Measurements from ENCODE around the gene CNNM2.

CNNM2 gene

DNA sequence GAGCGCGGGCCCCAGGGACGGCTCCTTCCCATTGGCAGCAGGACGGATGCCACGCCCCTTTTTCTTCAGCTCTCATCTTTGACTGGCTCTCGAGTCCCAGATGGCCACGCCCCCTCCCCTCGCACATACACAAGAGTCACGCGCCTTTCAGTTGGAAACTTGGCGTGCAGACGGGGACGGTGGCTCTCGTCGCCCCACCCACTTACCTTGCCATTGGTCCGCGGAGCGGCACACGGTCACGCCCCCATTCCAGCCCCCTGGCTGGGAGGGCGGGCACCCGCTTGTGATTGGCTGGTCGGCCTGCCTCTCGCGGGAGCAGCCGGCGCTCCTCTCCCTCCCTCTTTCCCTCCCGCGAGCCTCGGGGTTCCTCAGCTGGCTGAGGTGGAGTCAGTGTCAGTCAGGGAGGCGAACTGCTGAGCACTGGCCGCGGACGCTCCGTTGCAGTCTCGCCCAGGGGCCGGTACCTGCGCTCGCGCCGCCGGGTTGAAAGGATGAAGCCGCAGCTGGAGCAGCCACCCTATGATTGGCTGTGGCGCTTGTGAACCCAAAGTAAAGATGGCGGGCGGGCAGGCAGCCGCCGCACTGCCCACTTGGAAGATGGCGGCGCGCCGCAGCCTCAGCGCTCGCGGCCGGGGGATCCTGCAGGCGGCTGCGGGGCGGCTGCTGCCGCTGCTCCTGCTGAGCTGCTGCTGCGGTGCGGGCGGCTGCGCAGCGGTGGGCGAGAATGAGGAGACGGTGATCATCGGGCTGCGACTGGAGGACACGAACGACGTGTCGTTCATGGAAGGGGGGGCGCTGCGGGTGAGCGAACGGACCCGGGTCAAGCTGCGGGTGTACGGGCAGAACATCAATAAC, at the start of gene CNNM2:
Gene CNNM2, plus strand, starts transcription at position 333 of the 855 bp plus-strand sequence. Its CDS starts 187 bp downstream, at position 520.
- peak; percentile 71 for TF ChIP-seq POLR2A (IDR thresholded peaks at IDR 0.05; ENCODE audit: low read depth, low read length)
- FAIRE-seq (peak; percentile 61), DNase-seq (ENCODE audit: insufficient read length, low spot score) (peak; percentile 95)

GRCh38 chr10:102868911-102869257, 49.2 kb upstream of the CNNM2 start:
- FAIRE-seq, result no peak
- no peak for TF ChIP-seq POLR2A (IDR thresholded peaks at IDR 0.05; ENCODE audit: low read depth, low read length)
- no peak for DNase-seq (ENCODE audit: insufficient read length, low spot score)

GRCh38 chr10:102869258-102870198, 48.6 kb upstream of the CNNM2 start, which contains the start of gene AS3MT:
AS3MT (plus strand) TSS chr10:102869470; CDS start chr10:102869593, 123 bp downstream.
- FAIRE-seq (no peak), DNase-seq (ENCODE audit: insufficient read length, low spot score) (no peak)
- peak; percentile 37; the same call in 1 of the 2 replicates for TF ChIP-seq POLR2A (IDR thresholded peaks at IDR 0.05; ENCODE audit: low read depth, low read length)

DNA sequence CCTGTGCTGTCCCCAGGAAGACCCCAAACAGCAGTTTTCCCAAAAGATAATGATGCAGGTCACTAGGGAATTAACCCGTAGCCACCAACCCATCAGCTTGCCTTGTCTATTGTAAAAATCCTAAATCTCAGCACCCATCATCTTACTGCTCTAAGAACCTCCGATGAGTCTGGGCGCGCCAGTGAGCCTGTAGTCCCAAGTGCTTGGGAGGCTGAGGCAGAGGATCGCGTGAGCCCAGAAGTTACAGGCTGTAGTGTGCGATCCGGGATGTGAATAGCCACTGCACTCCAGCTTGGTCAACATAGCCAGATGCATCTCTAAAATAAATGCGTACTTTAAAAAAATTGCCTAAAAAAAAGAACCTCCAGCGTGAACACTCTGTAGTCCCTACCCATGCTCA, 47.9 kb upstream of the CNNM2 start:
- FAIRE-seq, result no peak
- TF ChIP-seq POLR2A (IDR thresholded peaks at IDR 0.05; ENCODE audit: low read depth, low read length), result no peak
- DNase-seq (ENCODE audit: insufficient read length, low spot score), result no peak

DNA sequence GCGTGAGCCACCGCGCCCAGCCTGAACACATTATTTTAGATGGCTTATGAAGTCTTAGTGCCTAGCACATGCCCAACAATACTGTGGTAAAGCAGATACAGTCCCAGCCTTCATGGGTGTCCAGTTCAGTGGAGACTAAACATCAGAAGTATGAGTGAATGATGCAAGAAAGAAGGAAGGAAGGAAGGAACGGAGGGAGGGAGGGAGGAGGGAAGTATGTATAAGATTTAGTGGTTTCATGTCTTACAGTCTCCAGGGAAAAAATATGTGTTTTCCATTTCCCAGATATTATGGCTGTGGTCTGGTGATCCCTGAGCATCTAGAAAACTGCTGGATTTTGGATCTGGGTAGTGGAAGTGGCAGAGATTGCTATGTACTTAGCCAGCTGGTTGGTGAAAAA, 45.9 kb upstream of the CNNM2 start:
- DNase-seq (ENCODE audit: insufficient read length, low spot score) (no peak), FAIRE-seq (no peak)
- no peak for TF ChIP-seq POLR2A (IDR thresholded peaks at IDR 0.05; ENCODE audit: low read depth, low read length)

DNA sequence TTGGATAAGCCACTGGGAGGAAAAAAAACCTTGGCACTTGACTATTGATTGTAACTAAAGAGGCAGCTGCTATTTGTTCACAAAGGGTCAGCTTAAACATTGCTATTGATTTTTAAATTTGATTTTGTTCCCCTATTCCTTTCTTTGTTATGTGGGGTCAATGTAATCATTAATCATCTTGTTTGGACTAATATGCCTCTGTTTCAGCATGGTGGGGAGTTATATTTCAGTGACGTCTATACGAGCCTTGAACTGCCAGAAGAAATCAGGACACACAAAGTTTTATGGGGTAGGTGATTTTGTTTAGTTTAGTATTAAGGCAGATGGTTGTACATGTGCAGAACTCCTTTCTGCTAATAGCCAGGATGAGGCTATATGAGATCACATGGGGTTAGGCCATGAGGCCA, 41.3 kb upstream of the CNNM2 start:
- TF ChIP-seq POLR2A (IDR thresholded peaks at IDR 0.05; ENCODE audit: low read depth, low read length), result no peak
- FAIRE-seq (no peak), DNase-seq (ENCODE audit: insufficient read length, low spot score) (no peak)

GRCh38 chr10:102878629-102879028, 39.5 kb upstream of the CNNM2 start:
- TF ChIP-seq POLR2A (IDR thresholded peaks at IDR 0.05; ENCODE audit: low read depth, low read length), result no peak
- DNase-seq (ENCODE audit: insufficient read length, low spot score) (no peak), FAIRE-seq (no peak)

DNA sequence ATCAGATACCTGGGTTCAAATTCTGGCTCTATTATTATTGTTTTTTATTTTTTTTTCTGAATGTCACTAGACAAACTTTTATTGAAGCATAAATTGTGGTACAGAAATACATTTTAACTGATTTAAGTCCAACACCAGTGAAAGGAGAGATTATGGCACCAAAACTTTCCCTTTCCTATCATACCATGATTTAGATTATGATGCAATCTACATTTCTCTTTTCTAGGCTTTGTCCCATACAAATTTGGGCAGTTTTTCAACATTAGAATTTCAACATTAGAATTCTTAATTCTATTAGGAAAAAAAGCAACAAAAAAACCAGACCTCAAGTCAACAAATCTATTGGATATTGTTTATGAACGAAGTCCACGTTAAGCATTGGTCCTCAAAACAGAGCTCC, 37.8 kb upstream of the CNNM2 start:
- FAIRE-seq (no peak), DNase-seq (ENCODE audit: insufficient read length, low spot score) (no peak)
- no peak for TF ChIP-seq POLR2A (IDR thresholded peaks at IDR 0.05; ENCODE audit: low read depth, low read length)

DNA sequence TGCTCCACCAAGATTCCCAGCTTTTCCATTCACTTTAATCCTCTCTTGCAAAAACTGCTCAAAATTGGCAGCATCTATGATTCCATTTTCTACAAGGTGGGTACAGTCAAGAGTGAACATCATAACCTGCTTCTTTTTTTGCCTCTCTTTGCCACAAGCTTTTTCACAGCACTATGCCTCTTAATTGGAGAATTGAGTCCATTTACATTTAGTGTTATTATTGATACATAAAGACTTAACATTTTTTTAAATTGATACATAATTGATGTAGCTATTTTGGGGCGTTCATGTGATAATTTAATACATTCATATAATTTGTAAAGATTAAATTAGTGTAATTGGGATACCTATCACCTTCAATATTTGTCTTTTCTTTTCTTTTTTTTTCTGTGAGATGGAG, 30.0 kb upstream of the CNNM2 start:
- no peak for TF ChIP-seq POLR2A (IDR thresholded peaks at IDR 0.05; ENCODE audit: low read depth, low read length)
- FAIRE-seq, result no peak
- DNase-seq (ENCODE audit: insufficient read length, low spot score), result no peak

GRCh38 chr10:102894466-102895213, 23.5 kb upstream of the CNNM2 start:
- no peak for DNase-seq (ENCODE audit: insufficient read length, low spot score)
- no peak for TF ChIP-seq POLR2A (IDR thresholded peaks at IDR 0.05; ENCODE audit: low read depth, low read length)
- FAIRE-seq, result no peak

GRCh38 chr10:102900006-102900405, 18.1 kb upstream of the CNNM2 start:
- no peak for DNase-seq (ENCODE audit: insufficient read length, low spot score)
- no peak for TF ChIP-seq POLR2A (IDR thresholded peaks at IDR 0.05; ENCODE audit: low read depth, low read length)
- FAIRE-seq, result no peak

DNA sequence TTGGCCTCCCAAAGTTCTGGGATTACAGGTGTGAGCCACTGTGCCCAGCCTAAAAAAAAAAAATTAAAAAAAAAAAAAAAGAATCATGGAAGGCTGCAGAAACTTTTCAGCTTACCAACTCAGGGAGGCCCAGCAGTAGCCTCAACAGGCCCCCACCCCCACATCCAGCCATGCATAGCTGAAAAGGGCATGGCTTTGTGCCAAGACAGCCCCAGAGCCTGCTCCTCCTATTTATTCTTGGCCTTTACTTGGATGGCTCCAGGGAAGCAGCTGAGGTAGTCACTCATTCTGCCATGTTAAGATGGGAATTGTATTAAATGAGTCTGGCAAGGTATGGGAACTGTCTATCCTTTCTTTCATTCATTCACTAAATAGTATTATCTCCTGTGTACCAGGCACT, 13.7 kb upstream of the CNNM2 start:
- TF ChIP-seq POLR2A (IDR thresholded peaks at IDR 0.05; ENCODE audit: low read depth, low read length), result no peak
- DNase-seq (ENCODE audit: insufficient read length, low spot score), result no peak
- FAIRE-seq, result no peak

GRCh38 chr10:102906507-102906906, 11.6 kb upstream of the CNNM2 start:
- TF ChIP-seq POLR2A (IDR thresholded peaks at IDR 0.05; ENCODE audit: low read depth, low read length), result no peak
- FAIRE-seq, result no peak
- no peak for DNase-seq (ENCODE audit: insufficient read length, low spot score)

DNA sequence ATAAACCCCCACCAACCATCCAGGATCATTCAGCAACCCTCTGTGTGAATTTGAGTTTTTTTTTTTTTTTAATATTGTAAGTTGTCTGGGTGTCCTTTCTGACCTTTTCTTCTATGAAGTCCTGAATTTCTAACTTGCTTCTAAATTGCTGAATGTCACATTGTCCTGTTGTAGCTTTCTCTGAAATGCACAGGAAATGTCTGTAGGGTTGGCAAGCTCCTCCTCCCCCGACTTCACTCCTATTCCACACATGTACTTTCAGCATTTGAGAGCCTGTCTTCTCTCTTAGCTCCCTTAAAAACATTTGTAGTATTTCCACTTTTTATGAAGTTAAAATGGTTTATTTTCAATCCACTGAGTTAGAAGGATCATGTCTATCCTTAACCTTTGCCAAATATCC, 3.3 kb upstream of the CNNM2 start:
- DNase-seq (ENCODE audit: insufficient read length, low spot score), result no peak

More for the DNA sequence above, 3.3 kb upstream of the CNNM2 start:
- FAIRE-seq, result no peak
- no peak for TF ChIP-seq POLR2A (IDR thresholded peaks at IDR 0.05; ENCODE audit: low read depth, low read length)
